HG02588 (cell line): ENCODE data around the gene SLC8B1.

Experiments used
- ATAC-seq: cut with Tn5 transposase; IDR thresholded peaks from one replicate; pipeline ENCODE4 v1.9.1; 2021; ENCODE audit warnings: mild to moderate bottlenecking, moderate library complexity; ENCODE audit not compliant: unreplicated experiment

The SLC8B1 gene

GRCh38 chr12:113248842-113249435 is 86.0 kb downstream of the SLC8B1 start:
- no peak for ATAC-seq
